ENCODE data around the gene LSM2. TPM values are rescaled to one million over a fixed set of nuclear protein-coding genes. Genes with fewer than 3 reads are reported as not detected.
"Not testable (repeated sequence)": the region's sequence is repeated elsewhere in the genome, so short reads cannot be mapped to it uniquely, and the experiment has no call there.

LSM2 gene
- polyA plus RNA-seq, 3 donors = 26.0 to 41.0 (median 40.0) TPM

DNA sequence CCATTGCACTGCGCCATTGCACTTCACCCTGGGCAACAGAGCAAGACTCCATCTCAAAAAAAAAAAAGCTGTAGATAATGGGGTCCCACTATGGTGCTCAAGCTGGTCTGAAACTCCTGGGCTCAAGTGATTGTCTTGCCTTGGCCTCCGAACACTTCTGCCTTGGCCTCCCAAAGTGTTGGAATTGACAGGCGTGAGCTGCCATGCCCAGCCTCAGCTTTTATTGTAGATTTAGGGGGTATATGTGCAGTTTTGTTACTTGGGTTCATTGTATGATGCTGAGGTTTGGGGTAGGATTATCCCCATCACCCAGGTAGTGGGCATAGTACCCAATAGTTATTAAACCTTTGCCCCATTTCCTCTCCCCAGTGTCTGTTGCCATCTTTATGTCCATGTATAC is 32.2 kb upstream of the LSM2 start:
- WGBS (ENCODE audit: insufficient coverage) = 100% methylated on average over 2 of the region's 3 CpGs
- Mint-ChIP-seq H3K9me3 (no peaks in the 10 kb centered on the region), H3K27me3 (ENCODE audit: low read depth in 3 of 3) (no peaks in the 10 kb centered on the region), H3K27ac (peak overlapping the region in 1 of 7 donors; percentile 8), H3K4me1 (peaks cover 31% of the 10 kb centered on the region), H3K4me3 (no peak overlapping the region), H3K36me3 (peaks cover 36 to 62% of the 10 kb centered on the region in 2 donors)
- Histone ChIP-seq H2AFZ (ENCODE audit: insufficient read depth, low read depth, low read length, poor library complexity, severe bottlenecking) (no peak overlapping the region), H3K27ac (ENCODE audit: low read depth in 1 of 2, low read length in 2 of 2) (no peak overlapping the region), H3K9ac (ENCODE audit: insufficient read depth, low read length, poor library complexity, severe bottlenecking) (no peak overlapping the region), H3K4me2 (replicated peaks; ENCODE audit: extremely low read depth, low read length, poor library complexity, severe bottlenecking) (no peak overlapping the region), H3K79me2 (ENCODE audit: insufficient read depth, low read length) (peaks cover 47% of the 10 kb centered on the region), H3K9me3 (replicated peaks in 1 of 2; ENCODE audit: control insufficient read depth in 1 of 2, insufficient read depth in 1 of 2, low read length in 2 of 2) (no peaks in the 10 kb centered on the region), H3K4me1 (ENCODE audit: control insufficient read depth in 1 of 2, insufficient read depth in 2 of 2, low read length in 2 of 2) (peaks cover 30 to 40% of the 10 kb centered on the region in 2 donors), H3K27me3 (ENCODE audit: control insufficient read depth in 2 of 2, insufficient read depth in 2 of 2, low read length in 2 of 2) (no peaks in the 10 kb centered on the region), H4K20me1 (ENCODE audit: insufficient read depth, low read length) (peaks cover 51% of the 10 kb centered on the region), H3K36me3 (replicated peaks in 1 of 2; ENCODE audit: control insufficient read depth in 1 of 2, insufficient read depth in 2 of 2, low read length in 2 of 2) (peaks cover 38 to 47% of the 10 kb centered on the region in 2 donors), H3K4me3 (replicated peaks in 1 of 3; ENCODE audit: low read depth in 2 of 3, low read length in 3 of 3) (no peak overlapping the region)
- DNase-seq = no peak
- TF ChIP-seq, protein P1, sequence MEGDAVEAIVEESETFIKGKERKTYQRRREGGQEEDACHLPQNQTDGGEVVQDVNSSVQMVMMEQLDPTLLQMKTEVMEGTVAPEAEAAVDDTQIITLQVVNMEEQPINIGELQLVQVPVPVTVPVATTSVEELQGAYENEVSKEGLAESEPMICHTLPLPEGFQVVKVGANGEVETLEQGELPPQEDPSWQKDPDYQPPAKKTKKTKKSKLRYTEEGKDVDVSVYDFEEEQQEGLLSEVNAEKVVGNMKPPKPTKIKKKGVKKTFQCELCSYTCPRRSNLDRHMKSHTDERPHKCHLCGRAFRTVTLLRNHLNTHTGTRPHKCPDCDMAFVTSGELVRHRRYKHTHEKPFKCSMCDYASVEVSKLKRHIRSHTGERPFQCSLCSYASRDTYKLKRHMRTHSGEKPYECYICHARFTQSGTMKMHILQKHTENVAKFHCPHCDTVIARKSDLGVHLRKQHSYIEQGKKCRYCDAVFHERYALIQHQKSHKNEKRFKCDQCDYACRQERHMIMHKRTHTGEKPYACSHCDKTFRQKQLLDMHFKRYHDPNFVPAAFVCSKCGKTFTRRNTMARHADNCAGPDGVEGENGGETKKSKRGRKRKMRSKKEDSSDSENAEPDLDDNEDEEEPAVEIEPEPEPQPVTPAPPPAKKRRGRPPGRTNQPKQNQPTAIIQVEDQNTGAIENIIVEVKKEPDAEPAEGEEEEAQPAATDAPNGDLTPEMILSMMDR (IDR thresholded peaks at IDR 0.05) = no peak
- intact Hi-C loops (cut with micrococcal nuclease) = loop anchor here (10.0 kb wide), 2 partner anchors 114 to 294 kb away; partner anchors contain the start of genes ATP6V1G2 (in 1 of the 2), DDAH2 (in 1 of the 2), DDX39B (in 1 of the 2) and LY6G6C (in 1 of the 2)

DNA sequence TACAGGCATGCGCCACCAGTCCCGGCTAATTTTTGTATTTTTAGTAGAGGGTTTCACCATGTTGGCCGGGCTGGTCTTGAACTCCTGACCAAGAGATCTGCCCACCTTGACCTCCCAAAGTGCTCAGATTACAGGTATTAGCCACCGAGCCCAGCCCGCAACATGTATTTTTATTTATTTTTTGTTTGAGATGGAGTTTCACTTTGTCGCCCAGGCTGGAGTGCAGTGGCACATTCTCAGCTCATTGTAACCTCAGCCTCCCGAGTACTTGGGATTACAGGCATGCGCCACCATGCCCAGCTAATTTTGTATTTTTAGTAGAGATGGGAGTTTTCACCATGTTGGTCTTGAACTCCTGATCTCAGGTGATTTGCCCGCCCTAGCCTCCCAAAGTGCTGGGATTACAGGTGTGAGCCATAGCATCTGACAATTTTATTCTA is 31.4 kb upstream of the LSM2 start:
- H3K9ac ChIP-seq (ENCODE audit: insufficient read depth, low read length, poor library complexity, severe bottlenecking); H3K27me3 ChIP-seq (ENCODE audit: control insufficient read depth in 2 of 2, insufficient read depth in 2 of 2, low read length in 2 of 2); H3K4me3 Mint-ChIP-seq; H2AFZ ChIP-seq (ENCODE audit: insufficient read depth, low read depth, low read length, poor library complexity, severe bottlenecking); H3K27me3 Mint-ChIP-seq (ENCODE audit: low read depth in 3 of 3); DNase-seq; H3K4me2 ChIP-seq (replicated peaks; ENCODE audit: extremely low read depth, low read length, poor library complexity, severe bottlenecking); H3K9me3 Mint-ChIP-seq; H3K9me3 ChIP-seq (replicated peaks in 1 of 2; ENCODE audit: control insufficient read depth in 1 of 2, insufficient read depth in 1 of 2, low read length in 2 of 2): not testable (repeated sequence)
- Histone ChIP-seq H3K27ac (ENCODE audit: low read depth in 1 of 2, low read length in 2 of 2) (peak overlapping the region; percentile 13 to 92), H3K4me1 (ENCODE audit: control insufficient read depth in 1 of 2, insufficient read depth in 2 of 2, low read length in 2 of 2) (peaks cover 38 to 48% of the 10 kb centered on the region in 2 donors), H3K79me2 (ENCODE audit: insufficient read depth, low read length) (peaks cover 56% of the 10 kb centered on the region), H4K20me1 (ENCODE audit: insufficient read depth, low read length) (peaks cover 51% of the 10 kb centered on the region), H3K4me3 (replicated peaks in 1 of 3; ENCODE audit: low read depth in 2 of 3, low read length in 3 of 3) (peak overlapping the region in 1 of 3 experiments; percentile 89), H3K36me3 (replicated peaks in 1 of 2; ENCODE audit: control insufficient read depth in 1 of 2, insufficient read depth in 2 of 2, low read length in 2 of 2) (peaks cover 38 to 47% of the 10 kb centered on the region in 2 donors)
- Mint-ChIP-seq H3K27ac (peak overlapping the region; percentile 19 to 100 (median 68)), H3K4me1 (peaks cover 33% of the 10 kb centered on the region), H3K36me3 (peaks cover 36 to 62% of the 10 kb centered on the region in 2 donors)
- 95% methylated on average over 5 of the region's 9 CpGs for WGBS (ENCODE audit: insufficient coverage)
- intact Hi-C loops (cut with micrococcal nuclease) = loop anchor here (10.0 kb wide), 2 partner anchors 113 to 293 kb away; partner anchors contain the start of genes ATP6V1G2 (in 1 of the 2), DDAH2 (in 1 of the 2), DDX39B (in 1 of the 2) and LY6G6C (in 1 of the 2)

All from CD14-positive monocyte (primary cell).